Mesenchymal stem cell (in vitro differentiated cells and primary cell): Measurements from ENCODE around the gene ATP5PO.

Source experiments
- DNase-seq: peaks from one replicate; pipeline ENCODE4 v3.0.0-alpha.2; 2013
- H2AFZ ChIP-seq: one replicate; pipeline ENCODE4 v1.6.1; 2013; ENCODE audit warnings: low read depth, mild to moderate bottlenecking, control low read depth, inconsistent platforms, low read length, moderate library complexity
- H2AK5ac ChIP-seq: 2 replicates; pipeline ENCODE4 v1.6.1; 2013; ENCODE audit warnings: low read length, moderate library complexity, mild to moderate bottlenecking, inconsistent platforms; ENCODE audit not compliant: severe bottlenecking
- H2BK120ac ChIP-seq: one replicate; pipeline ENCODE4 v1.6.1; 2013; ENCODE audit warnings: low read depth, mild to moderate bottlenecking, inconsistent platforms, low read length, moderate library complexity
- H2BK12ac ChIP-seq, 2 experiments: one replicate each; pipeline ENCODE4 v1.6.1; 2013; ENCODE audit warnings: inconsistent platforms in 2 of 2, low read length in 2 of 2, mild to moderate bottlenecking in 2 of 2, moderate library complexity in 2 of 2, control low read depth in 1 of 2
- H2BK15ac ChIP-seq: one replicate; pipeline ENCODE4 v1.6.1; 2013; ENCODE audit warnings: mild to moderate bottlenecking, low read depth, inconsistent platforms; ENCODE audit not compliant: poor library complexity, severe bottlenecking
- H2BK5ac ChIP-seq: 2 replicates; pipeline ENCODE4 v1.6.1; 2013; ENCODE audit warnings: low read depth, mild to moderate bottlenecking, low read length, control low read depth, inconsistent platforms; ENCODE audit not compliant: poor library complexity, severe bottlenecking
- H3K14ac ChIP-seq, 2 experiments: one replicate each; pipeline ENCODE4 v1.6.1; 2013; ENCODE audit warnings: inconsistent platforms in 2 of 2, low read length in 2 of 2, control low read depth in 1 of 2, mild to moderate bottlenecking in 1 of 2, moderate library complexity in 1 of 2
- H3K18ac ChIP-seq, 2 experiments: one replicate each; pipeline ENCODE4 v1.6.1; 2013; ENCODE audit warnings: inconsistent platforms in 2 of 2, low read length in 2 of 2, control low read depth in 1 of 2, low read depth in 1 of 2, mild to moderate bottlenecking in 1 of 2
- H3K23ac ChIP-seq, 2 experiments: one replicate each; pipeline ENCODE4 v1.6.1; 2013; ENCODE audit warnings: inconsistent platforms in 2 of 2, low read length in 2 of 2, mild to moderate bottlenecking in 2 of 2, moderate library complexity in 2 of 2, control low read depth in 1 of 2
- H3K27ac ChIP-seq: 2 replicates; pipeline ENCODE4 v1.5.1; 2013; ENCODE audit warnings: mild to moderate bottlenecking, moderate library complexity, low read length, control low read depth, inconsistent platforms; ENCODE audit not compliant: poor library complexity, severe bottlenecking
- H3K27me3 ChIP-seq, 2 experiments: 2 replicates each; pipeline versions ENCODE4 v1.6.1 to v1.7.0; 2013; ENCODE audit warnings: low read length in 2 of 2, mild to moderate bottlenecking in 2 of 2, moderate library complexity in 2 of 2, control low read depth in 1 of 2, inconsistent platforms in 1 of 2; ENCODE audit not compliant: control insufficient read depth in 1 of 2, insufficient read depth in 1 of 2
- H3K36me3 ChIP-seq, 2 experiments: 2 replicates each; pipeline versions ENCODE4 v1.6.1 to v1.7.0; 2013; ENCODE audit warnings: low read length in 2 of 2, control low read depth in 1 of 2, inconsistent platforms in 1 of 2, low read depth in 1 of 2, mild to moderate bottlenecking in 1 of 2; ENCODE audit not compliant: insufficient read depth in 2 of 2, control insufficient read depth in 1 of 2
- H3K4ac ChIP-seq, 2 experiments: one replicate each; pipeline ENCODE4 v1.6.1; 2013; ENCODE audit warnings: inconsistent platforms in 2 of 2, low read length in 2 of 2, mild to moderate bottlenecking in 2 of 2, moderate library complexity in 2 of 2, control low read depth in 1 of 2, low read depth in 1 of 2
- H3K4me1 ChIP-seq: 2 replicates; pipeline ENCODE4 v1.6.1; 2013; ENCODE audit warnings: low read depth, low read length, control low read depth; ENCODE audit not compliant: control insufficient read depth, insufficient read depth
- H3K4me2 ChIP-seq: 2 replicates; pipeline ENCODE4 v1.6.1; 2013; ENCODE audit warnings: low read length, mild to moderate bottlenecking, inconsistent platforms; ENCODE audit not compliant: poor library complexity, severe bottlenecking
- H3K4me3 ChIP-seq, 2 experiments: 2 replicates each; pipeline versions ENCODE4 v1.5.1 to v1.7.0; 2013; ENCODE audit warnings: low read length in 2 of 2, mild to moderate bottlenecking in 2 of 2, control low read depth in 1 of 2, low read depth in 1 of 2; ENCODE audit not compliant: insufficient read depth in 1 of 2
- H3K79me1 ChIP-seq: replicated peaks from 2 replicates; pipeline ENCODE4 v1.6.1; 2013; ENCODE audit warnings: mild to moderate bottlenecking, control low read depth, low read length, inconsistent platforms; ENCODE audit not compliant: poor library complexity, severe bottlenecking
- H3K9ac ChIP-seq: 2 replicates; pipeline ENCODE4 v1.7.0; 2013; ENCODE audit warnings: mild to moderate bottlenecking, low read length, moderate library complexity
- H3K9me3 ChIP-seq: 2 replicates; pipeline ENCODE4 v1.7.0; 2013; ENCODE audit warnings: mild to moderate bottlenecking, low read length; ENCODE audit not compliant: control insufficient read depth
- H4K8ac ChIP-seq: one replicate; pipeline ENCODE4 v1.6.1; 2013; ENCODE audit warnings: inconsistent platforms, mild to moderate bottlenecking, low read length, moderate library complexity
- H4K91ac ChIP-seq: one replicate; pipeline ENCODE4 v1.6.1; 2013; ENCODE audit warnings: mild to moderate bottlenecking, low read length, inconsistent platforms
- WGBS: methylation state at CpG from one replicate; pipeline ENCODE4 v1.1.7; 2013; ENCODE audit warnings: mixed read lengths; 5-methylcytosine and 5-hydroxymethylcytosine counted together

ATP5PO gene

GRCh38 chr21:33948951-33949444 is 33.4 kb upstream of the ATP5PO start:
- H2AFZ ChIP-seq: peak overlapping the region; percentile 54
- H3K18ac ChIP-seq: peak overlapping the region; percentile 62 to 95
- H3K27ac ChIP-seq: peak overlapping the region; percentile 91
- peak overlapping the region; percentile 63 for H2BK5ac ChIP-seq
- H3K27me3 ChIP-seq: no peaks in the 10 kb centered on the region
- H3K79me1 ChIP-seq: peaks cover 2% of the 10 kb centered on the region
- 96% methylated on average over 9 of the region's 9 CpGs for WGBS
- DNase-seq: no peak
- H4K91ac ChIP-seq: peak overlapping the region; percentile 96
- H3K4ac ChIP-seq: peak overlapping the region; percentile 49 to 69
- H2BK15ac ChIP-seq: peak overlapping the region; percentile 73
- peak overlapping the region in 1 of 2 experiments; percentile 68 for H3K14ac ChIP-seq
- H3K9me3 ChIP-seq: peaks cover 3% of the 10 kb centered on the region
- H4K8ac ChIP-seq: peak overlapping the region; percentile 86
- H3K4me2 ChIP-seq: no peak overlapping the region
- H2BK120ac ChIP-seq: peak overlapping the region; percentile 94
- peak overlapping the region; percentile 70 to 96 for H2BK12ac ChIP-seq
- peak overlapping the region; percentile 84 for H2AK5ac ChIP-seq
- peak overlapping the region; percentile 84 for H3K9ac ChIP-seq
- H3K4me1 ChIP-seq: peaks cover 29% of the 10 kb centered on the region
- no peaks in the 10 kb centered on the region for H3K36me3 ChIP-seq
- H3K23ac ChIP-seq: no peak overlapping the region
- no peak overlapping the region for H3K4me3 ChIP-seq

GRCh38 chr21:33948096-33948950 is 32.7 kb upstream of the ATP5PO start:
- Histone ChIP-seq H3K9ac (peak overlapping the region; percentile 84), H3K79me1 (peaks cover 2% of the 10 kb centered on the region), H2BK5ac (peak overlapping the region; percentile 59), H4K8ac (peak overlapping the region; percentile 86), H4K91ac (peak overlapping the region; percentile 96), H3K4me3 (no peak overlapping the region), H2BK120ac (peak overlapping the region; percentile 94), H3K18ac (peak overlapping the region; percentile 62 to 95), H2AFZ (peak overlapping the region; percentile 54), H2BK15ac (peak overlapping the region; percentile 73), H2BK12ac (peak overlapping the region; percentile 70 to 96), H3K14ac (peak overlapping the region in 1 of 2 experiments; percentile 35), H3K27ac (peak overlapping the region; percentile 91), H3K36me3 (no peaks in the 10 kb centered on the region), H2AK5ac (peak overlapping the region; percentile 84), H3K9me3 (peaks cover 3% of the 10 kb centered on the region), H3K27me3 (no peaks in the 10 kb centered on the region), H3K4me2 (peak overlapping the region; percentile 57), H3K4me1 (peaks cover 29% of the 10 kb centered on the region), H3K4ac (peak overlapping the region; percentile 49 to 69), H3K23ac (peak overlapping the region in 1 of 2 experiments; percentile 23)
- peak; percentile 92 for DNase-seq
- WGBS: 18% methylated on average over 16 of the region's 17 CpGs

DNA sequence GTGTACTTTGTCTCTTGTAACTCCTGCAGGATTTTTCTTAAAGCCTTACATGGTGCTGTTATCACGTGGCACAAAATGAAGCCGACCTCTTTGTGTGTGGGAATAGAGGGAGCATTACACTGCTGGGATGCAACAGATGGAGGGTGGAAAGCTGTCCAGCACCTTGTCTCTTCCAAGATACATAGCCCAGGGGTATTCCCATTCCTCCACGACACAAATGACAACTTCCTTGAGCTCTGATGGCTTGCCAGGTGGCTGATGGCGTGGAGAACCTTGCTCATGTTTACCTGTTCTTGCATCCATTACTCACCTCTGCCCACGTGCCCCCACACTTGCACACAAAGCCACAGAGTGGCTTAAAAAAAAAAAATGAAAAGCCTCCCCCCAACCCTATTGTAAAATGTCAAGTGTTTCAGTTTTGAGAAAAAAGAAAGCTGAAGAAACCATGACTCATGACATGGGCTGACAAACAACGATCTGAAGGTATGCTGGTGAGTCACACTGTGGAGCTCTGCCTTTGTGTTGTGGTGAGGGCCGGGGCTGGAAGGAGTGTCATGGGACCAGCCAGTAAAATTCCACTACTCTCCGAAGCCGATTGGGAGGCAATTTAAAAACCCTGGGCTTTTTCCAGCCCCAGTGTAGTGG is 32.0 kb upstream of the ATP5PO start:
- Histone ChIP-seq H2AK5ac (peak overlapping the region; percentile 4), H2BK120ac (no peak overlapping the region), H2BK5ac (peak overlapping the region; percentile 59), H3K79me1 (peaks cover 2% of the 10 kb centered on the region), H4K8ac (peak overlapping the region; percentile 47), H3K18ac (peak overlapping the region; percentile 12 to 74), H3K4ac (peak overlapping the region in 1 of 2 experiments; percentile 60), H3K4me2 (peak overlapping the region; percentile 57), H3K23ac (no peak overlapping the region), H3K36me3 (no peaks in the 10 kb centered on the region), H3K27ac (peak overlapping the region; percentile 91), H3K4me1 (peaks cover 29% of the 10 kb centered on the region), H3K4me3 (peak overlapping the region in 1 of 2 experiments; percentile 49), H3K27me3 (no peaks in the 10 kb centered on the region), H3K9me3 (peaks cover 3% of the 10 kb centered on the region), H3K9ac (peak overlapping the region; percentile 84), H3K14ac (no peak overlapping the region), H2BK15ac (no peak overlapping the region), H2AFZ (no peak overlapping the region), H4K91ac (no peak overlapping the region), H2BK12ac (peak overlapping the region; percentile 64 to 91)
- WGBS: 16% methylated on average over 8 of the region's 9 CpGs
- DNase-seq: peak; percentile 99
